Common myeloid progenitor, CD34-positive (primary cell): Measurements from ENCODE around the gene KCNH5.

Experiments
- CTCF ChIA-PET: fragments of 350-600 bp; sonication (Branson Sonifier 250); formaldehyde crosslinking; loops from one replicate; lab custom pipeline; 2021; ENCODE audit warnings: antibody characterized with exemption; lab: Charles Lee
- POLR2A ChIA-PET: fragments of 350-600 bp; sonication (Branson Sonifier 250); formaldehyde crosslinking; loops from one replicate; lab custom pipeline; 2021; ENCODE audit warnings: antibody characterized with exemption; lab: Charles Lee
- DNase-seq, 3 donors: peaks; one replicate each; pipeline versions ENCODE4 v3.0.0 to v3.0.0-alpha.2; 2013
- H3K27ac ChIP-seq, 2 experiments: 1 replicate in 1 of 2; 2 replicates in 1 of 2; pipeline ENCODE4 v1.7.0; 2013; ENCODE audit warnings: inconsistent platforms in 2 of 2, low read length in 2 of 2, mild to moderate bottlenecking in 2 of 2, low read depth in 1 of 2, moderate library complexity in 1 of 2; ENCODE audit not compliant: severe bottlenecking in 2 of 2, insufficient read depth in 1 of 2, poor library complexity in 1 of 2
- H3K27me3 ChIP-seq, 5 experiments: replicated peaks in 2 of 5; 1 replicate in 3 of 5; 2 replicates in 2 of 5; pipeline versions ENCODE4 v1.6.1 to v1.7.0; 2013; ENCODE audit warnings: low read length in 4 of 5, mild to moderate bottlenecking in 2 of 5, moderate library complexity in 2 of 5, inconsistent platforms in 1 of 5; ENCODE audit not compliant: insufficient read depth in 5 of 5, control insufficient read depth in 4 of 5
- H3K36me3 ChIP-seq, 4 experiments: 1 replicate in 2 of 4; 2 replicates in 2 of 4; pipeline versions ENCODE4 v1.6.1 to v1.7.0; 2013; ENCODE audit warnings: low read length in 3 of 4, control low read depth in 1 of 4, mild to moderate bottlenecking in 1 of 4; ENCODE audit not compliant: control insufficient read depth in 4 of 4, insufficient read depth in 4 of 4
- H3K4me1 ChIP-seq, 4 experiments: 1 replicate in 3 of 4; 2 replicates in 1 of 4; pipeline versions ENCODE4 v1.6.1 to v1.7.1; 2013; ENCODE audit warnings: low read length in 3 of 4, mild to moderate bottlenecking in 3 of 4, control low read depth in 1 of 4, inconsistent platforms in 1 of 4, moderate library complexity in 1 of 4; ENCODE audit not compliant: control insufficient read depth in 4 of 4, insufficient read depth in 4 of 4; ENCODE audit errors: control extremely low read depth in 1 of 4
- H3K4me3 ChIP-seq, 7 experiments: 1 replicate in 4 of 7; 2 replicates in 3 of 7; pipeline versions ENCODE4 v1.5.1 to v1.7.0; 2013; ENCODE audit warnings: mild to moderate bottlenecking in 7 of 7, low read length in 6 of 7, moderate library complexity in 6 of 7, inconsistent platforms in 2 of 7, low read depth in 2 of 7, control low read depth in 1 of 7; ENCODE audit not compliant: insufficient read depth in 4 of 7, control insufficient read depth in 1 of 7; ENCODE audit errors: extremely low read depth in 1 of 7
- H3K9me3 ChIP-seq, 5 experiments: 1 replicate in 4 of 5; 2 replicates in 1 of 5; pipeline versions ENCODE4 v1.6.1 to v1.7.1; 2013; ENCODE audit warnings: low read length in 4 of 5, mild to moderate bottlenecking in 2 of 5, inconsistent platforms in 1 of 5, low read depth in 1 of 5, moderate library complexity in 1 of 5; ENCODE audit not compliant: control insufficient read depth in 4 of 5, insufficient read depth in 2 of 5; ENCODE audit errors: control extremely low read depth in 1 of 5
- WGBS: methylation state at CpG from one replicate; pipeline ENCODE4 v1.1.5; 2013; ENCODE audit not compliant: insufficient coverage; 5-methylcytosine and 5-hydroxymethylcytosine counted together

KCNH5 gene

DNA sequence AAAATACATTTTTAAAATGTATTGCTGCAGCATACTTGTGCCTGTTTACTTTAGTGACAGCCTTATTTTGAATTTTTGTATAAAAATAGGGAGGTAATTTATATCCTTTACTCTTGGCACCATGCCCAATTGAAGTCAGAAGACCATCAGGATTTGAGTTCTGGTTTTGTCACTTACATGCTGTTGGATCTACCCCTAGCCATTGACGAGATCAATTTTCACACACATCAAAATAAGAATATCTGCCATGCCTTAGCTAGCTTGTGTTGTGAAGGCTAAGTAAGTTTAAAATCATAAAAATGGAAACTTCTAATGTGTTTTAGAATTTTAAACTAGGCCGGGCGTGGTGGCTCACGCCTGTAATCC is 381.8 kb downstream of the KCNH5 start:
- WGBS, result no CpG with 5 or more reads among the region's 4 CpGs
- Histone ChIP-seq H3K27ac (no peak overlapping the region), H3K27me3 (no peaks in the 10 kb centered on the region), H3K36me3 (no peaks in the 10 kb centered on the region), H3K9me3 (no peaks in the 10 kb centered on the region), H3K4me1 (no peaks in the 10 kb centered on the region), H3K4me3 (no peak overlapping the region)
- no peak for DNase-seq
- POLR2A ChIA-PET, result no interaction called here
- CTCF ChIA-PET, result no interaction called here

DNA sequence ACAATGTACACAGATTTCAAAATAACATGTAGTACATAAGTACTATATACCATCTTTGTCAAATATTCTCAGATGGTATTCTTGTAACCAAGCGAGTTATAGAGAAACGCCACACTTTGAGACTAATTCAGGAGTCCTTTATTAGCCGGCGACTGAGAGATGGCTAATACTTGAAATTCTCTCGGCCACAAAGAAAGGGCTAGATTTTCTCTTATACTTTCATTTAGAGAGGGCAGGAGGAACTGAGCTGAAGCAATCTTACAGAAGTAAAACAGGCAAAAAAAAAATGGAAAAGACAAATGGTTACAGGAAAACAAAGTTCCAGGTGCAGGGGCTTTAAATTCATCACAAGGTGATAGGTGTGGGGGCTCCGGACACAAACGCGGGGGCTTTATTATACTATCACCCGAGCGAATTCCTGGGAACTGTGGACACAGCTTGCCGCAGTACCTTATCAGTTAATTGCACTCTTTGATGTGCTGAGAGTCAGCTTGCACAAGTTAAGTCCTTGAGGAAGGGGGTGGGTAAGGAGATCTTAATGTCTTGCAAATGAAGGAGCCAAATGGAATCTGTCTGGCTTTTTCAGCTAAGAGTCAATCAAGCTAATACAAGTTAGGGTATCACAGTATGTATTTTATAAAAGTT is 382.3 kb downstream of the KCNH5 start:
- CTCF ChIA-PET, result no interaction called here
- H3K4me3 ChIP-seq, result no peak overlapping the region
- no peak overlapping the region for H3K27ac ChIP-seq
- POLR2A ChIA-PET, result no interaction called here
- H3K27me3 ChIP-seq, result no peaks in the 10 kb centered on the region
- H3K9me3 ChIP-seq, result no peaks in the 10 kb centered on the region
- no peaks in the 10 kb centered on the region for H3K4me1 ChIP-seq
- DNase-seq, result no peak
- 35% methylated on average over 9 of the region's 11 CpGs for WGBS
- H3K36me3 ChIP-seq, result no peaks in the 10 kb centered on the region

DNA sequence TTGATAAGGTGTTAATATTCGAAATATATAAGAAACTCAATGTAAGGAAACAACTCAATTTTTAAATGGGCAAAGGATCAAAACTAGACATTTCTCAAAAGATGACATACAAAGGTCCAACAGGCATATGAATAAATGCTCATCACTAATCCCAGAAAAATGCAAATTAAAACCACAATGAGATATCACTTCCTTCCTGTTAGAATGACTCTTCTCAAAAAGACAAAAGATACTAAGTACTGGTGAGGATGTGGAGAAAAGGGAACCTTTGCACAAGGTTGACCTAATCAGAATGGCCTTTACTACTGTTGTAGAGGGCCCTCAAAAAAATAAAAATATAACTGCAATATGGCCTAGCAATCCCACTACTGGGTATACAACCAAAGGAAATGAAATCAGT is 383.4 kb downstream of the KCNH5 start:
- H3K27ac ChIP-seq, result no peak overlapping the region
- POLR2A ChIA-PET, result no interaction called here
- CTCF ChIA-PET, result no interaction called here

DNA sequence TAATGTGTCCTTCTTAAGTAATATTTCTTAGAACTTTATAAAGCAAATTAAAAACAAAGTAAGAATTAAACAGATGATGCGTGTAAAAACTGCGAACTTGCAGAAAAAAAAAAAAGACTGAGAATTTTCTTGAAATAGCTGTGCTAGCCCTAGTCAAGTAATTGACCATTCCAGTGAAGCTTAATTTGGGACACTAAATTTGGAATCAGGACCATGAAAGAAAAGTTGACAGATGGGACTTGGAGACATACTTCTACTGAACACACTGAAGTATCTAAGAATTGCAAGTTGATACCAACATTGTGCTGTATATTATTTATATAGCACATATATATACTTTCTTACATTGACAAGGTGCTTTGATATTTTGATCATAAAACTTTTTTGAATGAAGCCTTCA is 386.6 kb downstream of the KCNH5 start:
- DNase-seq, result no peak
- Histone ChIP-seq H3K4me1 (no peaks in the 10 kb centered on the region), H3K36me3 (no peaks in the 10 kb centered on the region), H3K27ac (no peak overlapping the region), H3K9me3 (no peaks in the 10 kb centered on the region), H3K27me3 (no peaks in the 10 kb centered on the region), H3K4me3 (no peak overlapping the region)
- ChIA-PET CTCF (no interaction called here), POLR2A (no interaction called here)
- WGBS, result 60% methylated on average over 1 of the region's 2 CpGs

More for the DNA sequence above, 383.4 kb downstream of the KCNH5 start:
- no peaks in the 10 kb centered on the region for H3K4me1 ChIP-seq
- no peak for DNase-seq
- H3K9me3 ChIP-seq, result no peaks in the 10 kb centered on the region
- H3K4me3 ChIP-seq, result no peak overlapping the region
- no peaks in the 10 kb centered on the region for H3K27me3 ChIP-seq
- H3K36me3 ChIP-seq, result no peaks in the 10 kb centered on the region
- no CpG with 5 or more reads among the region's 1 CpG for WGBS

DNA sequence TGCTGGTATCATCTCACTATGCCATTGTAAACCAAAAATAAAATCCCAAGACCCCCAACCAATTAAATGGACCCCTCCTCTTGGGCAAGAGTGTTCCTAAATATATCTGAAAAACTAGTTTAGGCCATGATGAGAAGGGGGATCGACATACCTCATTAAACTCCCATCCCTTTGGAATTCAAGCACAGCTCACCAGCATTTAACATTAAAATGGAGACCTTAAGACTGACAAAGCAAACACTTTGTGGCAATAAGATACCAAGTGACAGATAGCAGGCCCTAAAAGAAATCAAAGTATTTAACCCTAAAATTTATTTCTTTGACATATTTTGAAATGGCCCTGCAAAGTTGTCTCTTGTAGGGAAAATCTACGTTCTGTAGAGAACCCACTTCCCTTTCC is 387.9 kb downstream of the KCNH5 start:
- no peak for DNase-seq
- no peak overlapping the region for H3K4me3 ChIP-seq
- H3K9me3 ChIP-seq, result no peaks in the 10 kb centered on the region
- CTCF ChIA-PET, result no interaction called here
- no peaks in the 10 kb centered on the region for H3K36me3 ChIP-seq
- H3K27ac ChIP-seq, result no peak overlapping the region
- H3K27me3 ChIP-seq, result no peaks in the 10 kb centered on the region
- WGBS, result 80% methylated on average over 1 of the region's 2 CpGs
- POLR2A ChIA-PET, result no interaction called here
- no peaks in the 10 kb centered on the region for H3K4me1 ChIP-seq

DNA sequence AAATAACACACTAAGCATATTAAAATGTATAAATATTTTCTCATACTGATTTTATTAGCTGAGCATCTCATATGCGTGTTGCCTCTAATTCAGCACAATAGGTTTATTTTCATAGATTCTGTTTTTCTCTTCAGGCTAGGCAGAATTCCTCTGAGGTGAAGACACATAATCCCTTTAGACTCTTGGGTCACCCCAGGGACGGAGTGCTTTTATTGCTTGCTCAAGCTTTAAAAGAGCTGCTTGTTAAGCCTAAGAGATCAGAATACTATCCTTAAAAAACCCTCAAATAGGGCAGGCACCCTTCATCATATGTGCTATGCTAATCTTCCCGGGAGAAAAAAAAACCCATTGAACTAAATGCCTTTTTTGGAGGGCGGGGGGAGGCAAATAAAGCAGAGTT is 390.1 kb downstream of the KCNH5 start:
- Histone ChIP-seq H3K4me1 (no peaks in the 10 kb centered on the region), H3K36me3 (no peaks in the 10 kb centered on the region), H3K27me3 (no peaks in the 10 kb centered on the region), H3K9me3 (no peaks in the 10 kb centered on the region), H3K4me3 (no peak overlapping the region), H3K27ac (no peak overlapping the region)
- ChIA-PET CTCF (no interaction called here), POLR2A (no interaction called here)
- 100% methylated on average over 1 of the region's 4 CpGs for WGBS
- no peak for DNase-seq

DNA sequence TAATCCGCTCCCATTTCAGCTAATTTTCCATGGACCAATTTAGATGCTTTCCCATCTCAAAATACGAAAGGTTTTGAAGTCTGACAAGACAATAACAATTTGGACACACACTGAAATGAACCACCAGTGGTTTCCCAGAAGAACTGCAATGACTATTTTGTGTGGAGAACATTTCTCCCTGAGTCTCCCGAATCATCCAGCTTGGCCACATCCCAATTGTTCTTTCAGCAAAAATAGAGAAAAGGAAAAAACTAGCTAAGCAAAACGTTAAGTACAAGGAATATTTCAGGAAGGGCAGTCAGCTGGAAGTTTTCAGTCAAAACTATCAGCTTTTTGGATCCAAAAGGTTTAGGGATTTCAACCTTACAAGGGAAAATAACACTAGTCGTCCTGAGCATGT is 390.6 kb downstream of the KCNH5 start:
- H3K4me3 ChIP-seq, result no peak overlapping the region
- no peaks in the 10 kb centered on the region for H3K4me1 ChIP-seq
- no peaks in the 10 kb centered on the region for H3K36me3 ChIP-seq
- POLR2A ChIA-PET, result no interaction called here
- no peak overlapping the region for H3K27ac ChIP-seq
- 72% methylated on average over 4 of the region's 5 CpGs for WGBS
- CTCF ChIA-PET, result no interaction called here
- H3K27me3 ChIP-seq, result no peaks in the 10 kb centered on the region
- DNase-seq, result no peak
- H3K9me3 ChIP-seq, result no peaks in the 10 kb centered on the region
